ENCODE results near the gene PTPRG. TPM values are rescaled to one million over a fixed set of nuclear protein-coding genes. Genes with fewer than 3 reads are reported as not detected.

The PTPRG gene
- total RNA-seq, 2 donors from 2014 or later: 0.31 to 1.3 TPM

GRCh38 chr3:61620073-61620472, 58.7 kb downstream of the PTPRG start:
- no peak for ATAC-seq (replicated peaks in 1 of 2)
- no peaks in the 10 kb centered on the region for H3K27me3 Mint-ChIP-seq (ENCODE audit: low read depth)

DNA sequence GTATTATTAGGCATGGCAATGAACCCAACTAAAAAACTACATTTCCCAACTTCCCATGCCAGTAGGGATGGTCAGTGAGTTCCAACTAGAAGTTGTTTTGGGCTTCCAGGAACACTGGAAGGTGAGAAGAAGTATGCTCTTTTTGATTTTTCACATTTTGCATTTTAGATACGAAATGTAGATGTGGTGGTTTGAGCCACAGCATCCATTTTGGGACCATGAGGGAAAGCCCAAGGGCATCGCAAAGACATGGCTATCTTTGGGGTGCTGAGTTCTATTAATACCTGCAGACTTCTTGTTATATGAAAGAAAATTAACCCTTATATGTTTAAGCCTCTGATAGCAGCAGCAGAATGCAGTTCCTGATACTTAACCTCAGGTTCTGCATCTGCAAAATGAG, 62.9 kb downstream of the PTPRG start:
- no peaks in the 10 kb centered on the region for H3K27me3 Mint-ChIP-seq (ENCODE audit: low read depth)

More at GRCh38 chr3:61620073-61620472, 58.7 kb downstream of the PTPRG start:
- H3K9me3 Mint-ChIP-seq: no peaks in the 10 kb centered on the region
- no peak overlapping the region for H3K4me3 Mint-ChIP-seq
- H3K4me1 Mint-ChIP-seq (ENCODE audit: low read depth): no peaks in the 10 kb centered on the region
- no peaks in the 10 kb centered on the region for H3K36me3 Mint-ChIP-seq (ENCODE audit: insufficient read depth in 2 of 2)
- DNase-seq: no peak
- no peak overlapping the region for H3K27ac Mint-ChIP-seq

DNA sequence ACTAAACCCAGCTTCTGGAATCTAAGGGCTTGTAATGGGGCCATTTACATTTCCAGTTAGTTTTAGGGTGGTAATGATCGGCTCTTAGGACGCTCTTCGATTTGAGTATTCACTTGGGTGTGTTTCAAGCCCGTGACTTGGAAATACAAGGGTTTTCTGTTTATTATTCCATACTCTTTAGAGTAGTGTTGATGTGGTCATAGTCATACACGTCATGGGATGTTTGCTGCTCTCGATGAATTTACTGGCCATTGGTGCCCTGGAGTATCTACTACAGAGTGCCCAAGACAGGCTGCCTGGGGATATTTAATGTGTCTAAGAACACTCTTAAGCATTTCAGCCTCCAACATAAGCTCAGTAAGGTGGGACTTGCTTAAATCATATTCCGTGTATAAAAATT, 64.1 kb downstream of the PTPRG start:
- ATAC-seq (replicated peaks in 1 of 2) (no peak), DNase-seq (no peak)
- Mint-ChIP-seq H3K27ac (no peak overlapping the region), H3K27me3 (ENCODE audit: low read depth) (no peaks in the 10 kb centered on the region), H3K9me3 (no peaks in the 10 kb centered on the region), H3K4me1 (ENCODE audit: low read depth) (no peaks in the 10 kb centered on the region), H3K36me3 (ENCODE audit: insufficient read depth in 2 of 2) (no peaks in the 10 kb centered on the region), H3K4me3 (no peak overlapping the region)

More for the DNA sequence above, 62.9 kb downstream of the PTPRG start:
- Mint-ChIP-seq H3K4me3 (no peak overlapping the region), H3K36me3 (ENCODE audit: insufficient read depth in 2 of 2) (no peaks in the 10 kb centered on the region), H3K4me1 (ENCODE audit: low read depth) (no peaks in the 10 kb centered on the region), H3K9me3 (no peaks in the 10 kb centered on the region), H3K27ac (no peak overlapping the region)
- ATAC-seq (replicated peaks in 1 of 2) (no peak), DNase-seq (no peak)

DNA sequence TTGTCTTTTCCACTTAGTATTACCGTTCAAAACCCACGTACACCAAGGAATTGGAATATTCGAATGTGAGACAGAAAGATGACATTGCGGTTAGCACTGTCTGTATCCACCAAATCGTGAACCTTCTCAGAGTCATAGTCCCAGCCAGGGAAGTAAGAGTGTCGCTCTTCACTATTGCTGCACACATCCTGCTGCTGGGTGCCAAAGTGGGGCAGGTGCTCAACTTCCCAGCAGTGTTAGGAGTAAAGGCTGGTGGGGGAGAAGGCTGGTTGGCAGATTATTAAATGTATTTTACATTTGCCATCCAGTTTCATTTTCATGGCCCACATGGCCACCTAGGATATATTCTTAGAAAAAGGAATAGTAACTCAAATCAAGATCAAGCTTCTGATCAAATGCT, 65.1 kb downstream of the PTPRG start:
- Mint-ChIP-seq H3K27me3 (ENCODE audit: low read depth) (no peaks in the 10 kb centered on the region), H3K9me3 (no peaks in the 10 kb centered on the region), H3K4me1 (ENCODE audit: low read depth) (no peaks in the 10 kb centered on the region), H3K27ac (no peak overlapping the region), H3K4me3 (no peak overlapping the region), H3K36me3 (ENCODE audit: insufficient read depth in 2 of 2) (no peaks in the 10 kb centered on the region)
- DNase-seq (no peak), ATAC-seq (replicated peaks in 1 of 2) (no peak)

- no peak overlapping the region for H3K27ac Mint-ChIP-seq
- no peak for DNase-seq
- no peak for ATAC-seq (replicated peaks in 1 of 2)
- H3K36me3 Mint-ChIP-seq (ENCODE audit: insufficient read depth in 2 of 2): no peaks in the 10 kb centered on the region
- H3K4me3 Mint-ChIP-seq: no peak overlapping the region
- no peaks in the 10 kb centered on the region for H3K9me3 Mint-ChIP-seq
- H3K4me1 Mint-ChIP-seq (ENCODE audit: low read depth): no peaks in the 10 kb centered on the region
- no peaks in the 10 kb centered on the region for H3K27me3 Mint-ChIP-seq (ENCODE audit: low read depth)
Measured at GRCh38 chr3:61627768-61628185, 66.4 kb downstream of the PTPRG start.

- no peak overlapping the region for H3K4me3 Mint-ChIP-seq
- no peak overlapping the region for H3K27ac Mint-ChIP-seq
- peaks cover 0 to 3% of the 10 kb centered on the region in 2 donors for H3K9me3 Mint-ChIP-seq
- ATAC-seq (replicated peaks in 1 of 2) (no peak), DNase-seq (no peak)
- no peaks in the 10 kb centered on the region for H3K27me3 Mint-ChIP-seq (ENCODE audit: low read depth)
- H3K4me1 Mint-ChIP-seq (ENCODE audit: low read depth): no peaks in the 10 kb centered on the region
- H3K36me3 Mint-ChIP-seq (ENCODE audit: insufficient read depth in 2 of 2): no peaks in the 10 kb centered on the region
Measured at GRCh38 chr3:61628636-61629035, 67.3 kb downstream of the PTPRG start.

GRCh38 chr3:61629442-61629841, 68.1 kb downstream of the PTPRG start:
- no peaks in the 10 kb centered on the region for H3K4me1 Mint-ChIP-seq (ENCODE audit: low read depth)
- H3K36me3 Mint-ChIP-seq (ENCODE audit: insufficient read depth in 2 of 2): no peaks in the 10 kb centered on the region
- no peak for DNase-seq
- H3K27ac Mint-ChIP-seq: no peak overlapping the region
- no peak overlapping the region for H3K4me3 Mint-ChIP-seq
- no peak for ATAC-seq (replicated peaks in 1 of 2)
- H3K9me3 Mint-ChIP-seq: peaks cover 0 to 3% of the 10 kb centered on the region in 2 donors
- H3K27me3 Mint-ChIP-seq (ENCODE audit: low read depth): no peaks in the 10 kb centered on the region

DNA sequence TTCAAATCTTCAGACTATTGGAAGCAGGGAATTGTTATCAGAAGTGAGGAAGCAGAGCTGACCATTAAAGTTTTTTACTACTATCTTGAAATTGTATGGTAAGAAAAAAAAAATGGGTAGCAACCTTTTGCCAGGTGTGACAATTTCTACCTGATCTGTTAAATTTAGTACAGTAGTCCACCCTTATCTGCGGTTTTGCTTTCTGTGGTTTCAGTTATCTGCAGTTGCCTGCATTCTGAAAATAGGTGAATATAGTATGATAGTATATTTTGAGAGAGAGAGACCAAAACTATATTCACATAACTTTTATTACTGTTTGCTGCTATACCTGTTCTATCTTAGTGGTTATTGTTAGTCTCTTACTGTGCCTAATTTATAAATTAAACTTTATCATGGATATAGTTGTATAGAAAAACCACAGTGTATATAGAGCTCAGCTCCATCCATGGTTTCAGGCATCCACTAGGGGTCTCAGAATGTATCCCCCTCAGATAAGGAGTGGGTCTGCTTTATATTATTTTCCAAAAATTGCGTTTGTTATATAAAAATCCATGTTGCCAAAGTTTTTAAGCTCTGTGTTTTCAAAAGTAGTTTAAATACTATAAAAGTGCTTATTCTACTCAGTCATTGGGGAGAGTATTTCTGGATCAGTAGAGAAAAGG, 69.9 kb downstream of the PTPRG start:
- Mint-ChIP-seq H3K4me3 (no peak overlapping the region), H3K36me3 (ENCODE audit: insufficient read depth in 2 of 2) (no peaks in the 10 kb centered on the region), H3K9me3 (peaks cover 0 to 3% of the 10 kb centered on the region in 2 donors), H3K27me3 (ENCODE audit: low read depth) (no peaks in the 10 kb centered on the region), H3K27ac (no peak overlapping the region), H3K4me1 (ENCODE audit: low read depth) (no peaks in the 10 kb centered on the region)
- no peak for DNase-seq
- ATAC-seq (replicated peaks in 1 of 2): no peak

DNA sequence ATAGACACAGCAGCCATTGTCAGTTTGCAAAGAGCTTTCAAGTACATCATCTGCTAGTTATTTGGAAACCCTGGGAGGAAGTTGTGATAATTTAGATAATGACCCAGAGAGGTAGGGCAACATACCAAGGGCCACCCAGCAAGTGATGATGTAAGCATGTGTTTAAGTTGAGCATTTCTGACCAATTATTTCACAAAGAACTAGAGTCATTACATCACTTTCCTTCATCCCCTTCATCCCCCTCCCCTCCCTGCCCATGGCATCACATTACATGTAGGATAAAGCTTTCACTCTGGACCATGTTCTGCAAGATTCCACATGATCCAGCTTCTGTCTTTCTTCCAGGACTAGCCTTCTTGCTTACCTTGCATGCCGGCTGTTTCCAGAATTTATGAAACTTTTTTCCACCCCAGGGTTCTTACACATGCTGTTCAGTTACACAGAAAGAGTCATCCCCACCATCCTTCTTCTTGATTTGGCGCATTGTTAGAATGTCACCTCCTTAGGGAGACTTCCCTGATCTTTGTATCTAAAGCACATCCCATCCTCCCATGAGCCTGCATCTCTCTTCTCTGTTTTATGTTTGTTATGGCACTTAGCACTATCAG, 71.3 kb downstream of the PTPRG start:
- DNase-seq (no peak), ATAC-seq (replicated peaks in 1 of 2) (no peak)
- Mint-ChIP-seq H3K36me3 (ENCODE audit: insufficient read depth in 2 of 2) (no peaks in the 10 kb centered on the region), H3K27me3 (ENCODE audit: low read depth) (no peaks in the 10 kb centered on the region), H3K4me3 (no peak overlapping the region), H3K4me1 (ENCODE audit: low read depth) (no peaks in the 10 kb centered on the region), H3K9me3 (peaks cover 0 to 3% of the 10 kb centered on the region in 2 donors), H3K27ac (no peak overlapping the region)

GRCh38 chr3:61634678-61635077, 73.3 kb downstream of the PTPRG start:
- Mint-ChIP-seq H3K36me3 (ENCODE audit: insufficient read depth in 2 of 2) (no peaks in the 10 kb centered on the region), H3K27me3 (ENCODE audit: low read depth) (no peaks in the 10 kb centered on the region), H3K27ac (no peak overlapping the region), H3K4me1 (ENCODE audit: low read depth) (no peaks in the 10 kb centered on the region), H3K4me3 (no peak overlapping the region), H3K9me3 (peaks cover 0 to 3% of the 10 kb centered on the region in 2 donors)
- DNase-seq: no peak
- no peak for ATAC-seq (replicated peaks in 1 of 2)

- Mint-ChIP-seq H3K27ac (no peak overlapping the region), H3K9me3 (peaks cover 0 to 3% of the 10 kb centered on the region in 2 donors), H3K4me3 (no peak overlapping the region), H3K36me3 (ENCODE audit: insufficient read depth in 2 of 2) (no peaks in the 10 kb centered on the region), H3K4me1 (ENCODE audit: low read depth) (no peaks in the 10 kb centered on the region), H3K27me3 (ENCODE audit: low read depth) (no peaks in the 10 kb centered on the region)
- no peak for ATAC-seq (replicated peaks in 1 of 2)
- no peak for DNase-seq
Measured at GRCh38 chr3:61637088-61638051, 76.0 kb downstream of the PTPRG start.

DNA sequence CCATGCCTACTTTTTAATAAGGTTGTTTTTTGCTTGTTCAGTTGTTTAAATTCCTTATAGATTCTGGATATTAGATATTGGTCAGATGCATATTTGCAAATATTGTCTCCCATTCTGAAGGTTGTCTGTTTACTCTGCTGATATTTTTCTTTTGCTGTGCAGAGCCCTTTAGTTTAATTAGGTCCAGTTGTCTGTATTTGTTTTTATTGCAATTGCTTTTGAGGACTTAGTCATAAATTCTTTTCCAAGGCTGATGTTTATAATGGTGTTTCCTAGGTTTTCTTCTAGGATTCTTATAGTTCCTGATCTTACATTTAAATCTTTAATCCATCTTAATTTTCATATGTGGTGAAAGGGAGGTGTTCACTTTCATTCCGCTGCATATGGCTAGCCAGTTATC, 77.4 kb downstream of the PTPRG start:
- Mint-ChIP-seq H3K4me1 (ENCODE audit: low read depth) (no peaks in the 10 kb centered on the region), H3K4me3 (no peak overlapping the region), H3K27me3 (ENCODE audit: low read depth) (peaks cover 5% of the 10 kb centered on the region), H3K9me3 (no peaks in the 10 kb centered on the region), H3K27ac (no peak overlapping the region), H3K36me3 (ENCODE audit: insufficient read depth in 2 of 2) (no peaks in the 10 kb centered on the region)
- DNase-seq (no peak), ATAC-seq (replicated peaks in 1 of 2) (no peak)

GRCh38 chr3:61639991-61640390, 78.6 kb downstream of the PTPRG start:
- H3K27ac Mint-ChIP-seq: no peak overlapping the region

More at GRCh38 chr3:61639991-61640390, 78.6 kb downstream of the PTPRG start:
- Mint-ChIP-seq H3K36me3 (ENCODE audit: insufficient read depth in 2 of 2) (no peaks in the 10 kb centered on the region), H3K9me3 (no peaks in the 10 kb centered on the region), H3K27me3 (ENCODE audit: low read depth) (peaks cover 5% of the 10 kb centered on the region), H3K4me1 (ENCODE audit: low read depth) (no peaks in the 10 kb centered on the region), H3K4me3 (no peak overlapping the region)
- no peak for ATAC-seq (replicated peaks in 1 of 2)
- no peak for DNase-seq

Measured in activated T-cell treated with anti-CD3 and anti-CD28 coated beads, Interleukin-2, amount 50 U/mL, for 72 hours (primary cell).